GM08714 (cell line): ENCODE measurements around the gene RER1.

Experiments used
- H3K4me3 ChIP-seq: fragments of 200-500 bp; sonication (Bioruptor generic); 2 replicates; pipeline ENCODE4 v1.5.1; 2014; ENCODE audit warnings: mild to moderate bottlenecking, low read length, inconsistent platforms
- ZNF274 ChIP-seq: IDR thresholded peaks from 2 replicates; pipeline ENCODE4 v1.6.1; 2012; ENCODE audit warnings: mild to moderate bottlenecking, low read depth, low read length

RER1 gene

DNA sequence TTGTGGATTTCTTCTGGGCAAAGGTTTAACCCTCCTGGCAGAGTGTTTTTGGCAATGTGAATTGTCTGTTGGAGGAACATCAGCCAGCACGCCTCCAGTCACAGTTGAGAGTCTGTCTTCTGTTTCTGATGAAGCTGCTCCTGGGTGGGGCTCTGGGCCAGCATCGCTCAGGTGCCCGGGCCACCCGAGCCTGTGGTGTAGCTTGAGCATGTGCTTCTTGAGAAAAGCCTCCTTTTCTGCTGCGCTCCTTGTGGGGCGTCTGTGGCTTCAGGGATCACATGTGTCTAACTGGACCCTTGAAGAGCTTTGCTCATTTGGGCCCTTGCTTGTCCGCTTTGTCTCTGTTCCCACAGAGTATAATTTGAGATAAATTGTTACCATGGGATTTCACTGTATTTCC is 7.2 kb downstream of the RER1 start:
- no peak overlapping the region for H3K4me3 ChIP-seq
- no peak for TF ChIP-seq ZNF274

GRCh38 chr1:2399890-2400575 is 8.4 kb downstream of the RER1 start:
- no peak for TF ChIP-seq ZNF274
- H3K4me3 ChIP-seq = no peak overlapping the region

- TF ChIP-seq ZNF274 = no peak
- H3K4me3 ChIP-seq = no peak overlapping the region
These were observed 8.9 kb downstream of the RER1 start for GRCh38 chr1:2400576-2400909.

- no peak for TF ChIP-seq ZNF274
These were observed 9.5 kb downstream of the RER1 start for GRCh38 chr1:2400950-2401649.

DNA sequence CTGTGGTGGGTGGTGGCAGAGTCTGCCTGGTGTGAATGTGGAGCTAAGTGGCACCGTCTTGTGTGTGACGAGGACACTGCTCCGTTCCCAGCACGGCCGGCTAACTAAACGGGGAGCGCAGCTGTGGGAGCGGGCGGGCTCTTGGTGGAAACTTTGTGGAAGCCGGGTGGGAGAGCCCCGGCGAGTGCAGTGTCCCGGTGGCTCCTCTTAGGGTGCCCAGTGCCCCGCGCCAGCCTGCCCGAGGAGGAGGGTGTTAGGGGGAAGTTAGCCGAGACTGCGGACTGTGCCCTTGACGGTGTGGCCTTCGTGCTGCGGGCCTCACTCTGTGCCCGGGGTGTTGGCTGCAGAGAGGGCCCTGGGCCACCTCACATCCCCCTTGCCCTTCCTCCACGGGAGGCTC is 10.8 kb downstream of the RER1 start:
- no peak for TF ChIP-seq ZNF274

More at GRCh38 chr1:2400950-2401649, 9.5 kb downstream of the RER1 start:
- no peak overlapping the region for H3K4me3 ChIP-seq

DNA sequence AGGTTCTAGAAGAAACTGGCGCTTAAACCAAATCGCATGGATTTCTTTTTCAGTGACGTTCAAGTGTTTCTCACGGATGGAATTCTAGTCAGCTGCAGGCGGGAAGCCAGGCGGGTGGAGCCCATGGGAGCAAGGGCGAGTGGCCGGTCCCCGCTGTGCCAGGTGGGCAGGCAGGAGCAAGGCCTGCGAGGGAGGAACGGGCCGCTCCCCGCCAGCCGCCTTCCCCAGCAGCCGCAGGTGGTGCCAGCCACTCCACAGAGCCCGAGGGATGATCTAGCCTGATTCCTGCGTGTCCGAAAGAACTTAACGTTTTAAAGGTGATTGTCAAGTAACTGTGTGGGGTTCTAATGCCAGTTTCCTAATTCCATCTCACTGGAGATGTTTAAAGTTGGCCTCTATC is 11.6 kb downstream of the RER1 start:
- no peak for TF ChIP-seq ZNF274

More for the DNA sequence above, 10.8 kb downstream of the RER1 start:
- no peak overlapping the region for H3K4me3 ChIP-seq

GRCh38 chr1:2404142-2404889 is 12.7 kb downstream of the RER1 start:
- TF ChIP-seq ZNF274 = no peak
- H3K4me3 ChIP-seq = no peak overlapping the region

More for the DNA sequence above, 11.6 kb downstream of the RER1 start:
- H3K4me3 ChIP-seq = no peak overlapping the region

GRCh38 chr1:2404890-2405511 is 13.4 kb downstream of the RER1 start:
- TF ChIP-seq ZNF274 = no peak

DNA sequence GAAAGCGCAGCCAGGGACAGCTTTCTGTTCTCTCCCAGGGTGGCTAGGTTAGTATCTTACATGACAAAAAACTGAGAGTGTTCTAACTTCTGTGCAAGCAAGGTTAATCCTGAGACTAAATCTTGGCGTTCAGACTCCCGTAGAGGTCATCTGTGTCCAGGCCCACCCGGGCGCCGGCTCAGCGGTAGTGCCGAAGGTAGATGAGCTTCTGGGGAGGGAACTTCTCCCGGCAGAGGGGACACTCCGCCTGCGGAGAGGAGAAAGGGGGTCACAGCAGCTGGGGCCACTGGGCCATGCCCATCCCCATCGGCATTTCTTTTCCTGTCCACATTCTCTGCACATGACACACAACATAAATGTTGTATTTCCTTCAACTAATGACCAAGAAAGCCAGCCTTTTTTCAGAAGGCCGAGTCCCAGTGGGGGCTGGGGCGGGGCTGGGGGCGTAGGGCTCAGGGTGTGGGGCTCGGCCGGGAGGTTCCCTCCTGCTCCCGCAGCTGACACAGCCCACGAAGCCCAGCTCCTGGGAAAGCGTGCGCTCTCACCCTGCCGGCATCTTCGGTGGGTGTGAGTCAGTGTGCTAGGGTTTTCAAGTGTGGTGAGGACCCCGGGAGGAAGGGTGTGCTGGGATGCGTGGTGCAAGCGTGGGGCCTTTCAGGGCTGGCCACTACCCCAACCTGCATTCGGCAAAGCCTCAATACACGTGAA is 14.1 kb downstream of the RER1 start:
- no peak for TF ChIP-seq ZNF274
- H3K4me3 ChIP-seq = no peak overlapping the region

More at GRCh38 chr1:2404890-2405511, 13.4 kb downstream of the RER1 start:
- H3K4me3 ChIP-seq = no peak overlapping the region

DNA sequence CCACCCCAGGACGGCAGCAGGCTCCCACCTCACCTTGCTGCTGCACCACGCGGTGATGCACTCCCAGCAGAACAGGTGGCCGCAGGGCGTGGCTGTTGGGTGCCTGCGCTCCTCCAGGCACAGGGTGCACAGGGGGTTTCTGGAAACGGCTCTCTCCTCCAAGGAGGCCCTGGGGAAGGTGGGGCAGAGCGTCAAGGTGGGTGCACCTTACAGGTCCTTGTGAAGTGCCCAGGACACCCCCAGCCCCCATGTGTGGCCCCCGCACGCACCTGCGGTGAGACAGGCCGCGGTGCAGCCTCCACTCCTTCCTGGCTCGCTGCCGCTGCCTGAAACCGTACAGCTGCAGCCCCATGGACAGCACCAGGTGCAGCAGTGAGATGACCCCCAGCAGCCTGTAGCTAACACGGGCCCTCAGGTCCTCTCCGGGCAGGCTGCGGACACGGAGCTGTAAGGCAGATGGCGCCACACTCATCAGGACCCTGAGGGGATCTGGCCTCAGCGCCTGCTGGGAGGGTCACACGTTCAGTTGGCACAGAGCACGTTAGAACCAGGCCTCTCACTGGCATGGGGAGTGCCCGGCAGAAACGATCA is 14.9 kb downstream of the RER1 start:
- no peak for TF ChIP-seq ZNF274
- H3K4me3 ChIP-seq = no peak overlapping the region

DNA sequence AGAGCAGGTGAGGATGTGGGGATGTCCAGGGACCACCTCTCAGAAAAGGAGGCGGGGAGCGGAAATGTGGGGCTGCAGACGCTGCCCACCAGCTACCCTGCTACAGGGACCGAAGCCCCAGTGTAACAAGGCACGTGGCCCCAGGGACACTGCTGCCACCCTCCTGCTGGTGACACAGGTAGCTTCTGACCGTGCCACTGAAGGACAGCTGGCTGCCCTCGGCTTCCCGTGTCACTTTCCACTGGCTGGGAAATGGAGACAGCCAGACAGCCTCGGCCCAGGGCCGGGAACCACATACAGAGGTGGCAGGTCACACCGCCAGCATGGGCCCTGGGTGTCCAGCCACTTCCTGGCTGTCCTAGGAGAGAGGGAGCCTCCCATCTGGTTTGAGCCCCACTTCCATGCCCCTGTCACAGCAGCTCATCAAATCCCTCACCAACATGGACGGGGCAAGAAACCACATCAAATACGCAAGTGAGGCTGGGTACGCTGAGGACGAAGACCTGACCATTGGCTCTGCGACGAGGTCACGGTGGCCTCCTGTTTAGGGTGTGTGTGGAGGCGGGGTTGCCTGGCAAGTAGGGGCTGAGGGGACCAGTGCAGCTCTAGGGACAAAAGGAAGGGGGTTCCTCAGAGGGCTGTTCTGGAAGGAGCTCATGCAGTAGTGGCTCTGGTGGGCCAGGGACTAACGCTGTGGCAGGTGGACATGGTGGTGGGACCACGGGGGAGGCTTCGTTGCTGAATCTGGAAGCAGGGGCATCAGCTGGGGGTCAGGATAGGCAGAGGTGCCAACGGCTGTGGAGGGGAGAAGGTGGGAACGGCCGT is 15.7 kb downstream of the RER1 start:
- no peak for TF ChIP-seq ZNF274
- H3K4me3 ChIP-seq = no peak overlapping the region

GRCh38 chr1:2407991-2408275 is 16.3 kb downstream of the RER1 start:
- H3K4me3 ChIP-seq = no peak overlapping the region
- no peak for TF ChIP-seq ZNF274

DNA sequence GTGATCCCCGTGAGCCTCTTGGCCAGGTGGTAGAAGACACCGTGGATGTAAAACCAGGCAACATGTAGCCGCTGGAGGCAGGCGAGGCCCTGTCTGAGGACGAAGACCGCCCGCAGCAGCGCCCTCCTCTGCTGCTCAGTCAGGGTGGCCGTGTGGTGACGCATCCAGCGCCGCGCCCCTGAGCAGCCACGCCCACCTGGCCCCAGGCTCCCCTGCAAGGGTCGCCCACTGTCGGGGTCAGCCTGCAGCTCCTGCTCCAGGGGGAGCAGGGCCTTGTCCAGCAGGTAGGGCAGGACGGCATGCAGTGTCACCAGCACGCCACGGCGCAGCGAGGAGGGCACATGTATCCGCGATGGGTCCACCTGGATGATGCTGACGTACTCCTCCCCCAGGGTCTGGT is 16.8 kb downstream of the RER1 start:
- H3K4me3 ChIP-seq = no peak overlapping the region
- no peak for TF ChIP-seq ZNF274
